Keratinocyte (primary cell): ENCODE data around the gene GOPC.

Experiments used
- EZH2 ChIP-seq: IDR thresholded peaks from one replicate; pipeline ENCODE4 v1.6.1; 2012; ENCODE audit warnings: inconsistent platforms, mild to moderate bottlenecking, low read length, moderate library complexity
- TF ChIP-seq, protein P1 (sequence below), 3 experiments: IDR thresholded peaks in 1 of 3; conservative IDR thresholded peaks in 1 of 3; optimal IDR thresholded peaks in 1 of 3; 2 replicates in 2 of 3; 3 replicates in 1 of 3; pipeline versions ENCODE3 to v1.5.1; 2011; ENCODE audit warnings: low read length in 3 of 3, mild to moderate bottlenecking in 3 of 3, moderate library complexity in 2 of 3, control low read depth in 1 of 3, inconsistent platforms in 1 of 3; ENCODE audit not compliant: insufficient read depth in 2 of 3; ENCODE audit errors: extremely low read depth in 1 of 3

DNA sequence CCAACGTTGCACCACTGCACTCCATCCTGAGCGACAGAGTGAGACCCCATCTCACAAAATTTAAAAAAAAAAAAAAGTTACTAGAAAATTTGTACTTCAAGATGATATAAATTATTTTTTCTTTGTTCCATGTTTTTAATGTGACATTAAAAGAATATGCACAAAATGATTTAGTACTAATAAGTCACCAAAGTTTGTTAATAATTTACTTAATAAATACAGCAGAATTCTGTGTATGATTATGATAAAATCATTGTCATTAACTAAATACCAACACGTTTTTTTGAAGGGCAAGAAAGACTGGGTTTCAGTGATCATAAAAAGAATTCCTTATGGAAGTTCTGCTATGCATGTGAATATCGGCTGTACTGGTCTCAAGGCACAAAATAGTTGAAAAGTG lies 28.1 kb downstream of the GOPC start:
- TF ChIP-seq, protein P1, sequence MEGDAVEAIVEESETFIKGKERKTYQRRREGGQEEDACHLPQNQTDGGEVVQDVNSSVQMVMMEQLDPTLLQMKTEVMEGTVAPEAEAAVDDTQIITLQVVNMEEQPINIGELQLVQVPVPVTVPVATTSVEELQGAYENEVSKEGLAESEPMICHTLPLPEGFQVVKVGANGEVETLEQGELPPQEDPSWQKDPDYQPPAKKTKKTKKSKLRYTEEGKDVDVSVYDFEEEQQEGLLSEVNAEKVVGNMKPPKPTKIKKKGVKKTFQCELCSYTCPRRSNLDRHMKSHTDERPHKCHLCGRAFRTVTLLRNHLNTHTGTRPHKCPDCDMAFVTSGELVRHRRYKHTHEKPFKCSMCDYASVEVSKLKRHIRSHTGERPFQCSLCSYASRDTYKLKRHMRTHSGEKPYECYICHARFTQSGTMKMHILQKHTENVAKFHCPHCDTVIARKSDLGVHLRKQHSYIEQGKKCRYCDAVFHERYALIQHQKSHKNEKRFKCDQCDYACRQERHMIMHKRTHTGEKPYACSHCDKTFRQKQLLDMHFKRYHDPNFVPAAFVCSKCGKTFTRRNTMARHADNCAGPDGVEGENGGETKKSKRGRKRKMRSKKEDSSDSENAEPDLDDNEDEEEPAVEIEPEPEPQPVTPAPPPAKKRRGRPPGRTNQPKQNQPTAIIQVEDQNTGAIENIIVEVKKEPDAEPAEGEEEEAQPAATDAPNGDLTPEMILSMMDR (optimal IDR thresholded peaks at IDR 0.05 in 1 of 3, IDR thresholded peaks at IDR 0.05 in 1 of 3, conservative IDR thresholded peaks at IDR 0.05 in 1 of 3; ENCODE audit: extremely low read depth in 1 of 3, insufficient read depth in 2 of 3, low read length in 3 of 3), result no peak
- no peak for TF ChIP-seq EZH2
